ENCODE results near the gene SIL1. TPM values are rescaled to one million over a fixed set of nuclear protein-coding genes. Genes with fewer than 3 reads are reported as not detected.

SIL1 gene
- total RNA-seq, 1 experiment from 2014 or later, result 10.7 TPM

DNA sequence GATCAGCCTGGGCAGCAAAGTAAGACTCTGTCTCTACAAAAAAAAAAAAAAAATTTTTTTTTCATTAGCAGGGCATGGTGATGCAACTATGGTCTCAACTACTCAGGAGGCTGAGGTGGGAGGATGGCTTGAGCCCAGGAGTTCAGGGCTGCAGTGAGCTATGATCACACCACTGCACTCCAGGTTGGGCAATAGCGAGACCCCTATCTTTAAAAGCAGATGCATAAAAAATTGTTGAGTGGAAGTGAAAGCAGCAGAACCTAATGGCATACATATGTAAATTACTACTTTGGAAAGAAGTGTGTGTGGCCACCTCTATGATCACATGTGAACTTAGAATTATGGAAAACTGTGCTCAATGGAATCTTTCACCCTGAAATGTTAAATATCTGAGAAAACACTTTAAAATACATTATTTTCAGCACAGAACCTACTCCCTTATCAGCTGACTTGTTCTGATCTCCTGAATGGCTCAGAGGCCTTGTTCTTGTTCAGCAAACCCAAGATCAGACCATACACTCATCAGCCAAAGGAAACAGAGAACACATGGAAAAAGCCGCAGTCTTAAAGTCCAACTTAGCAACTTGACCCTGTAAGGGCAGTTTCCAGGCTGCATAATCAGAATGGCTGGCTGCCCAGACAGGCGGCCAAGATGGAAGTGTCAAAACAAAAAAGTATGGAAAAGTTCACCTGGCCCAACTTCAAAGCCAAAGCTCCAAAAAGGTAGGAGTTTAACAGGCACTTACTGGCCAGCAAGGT, 56.5 kb downstream of the SIL1 start:
- Mint-ChIP-seq H3K4me1 (peaks cover 6% of the 10 kb centered on the region), H3K9me3 (no peaks in the 10 kb centered on the region), H3K27ac (no peak overlapping the region), H3K27me3 (ENCODE audit: low read depth) (no peaks in the 10 kb centered on the region), H3K36me3 (no peaks in the 10 kb centered on the region), H3K4me3 (no peak overlapping the region)
- no peak for DNase-seq (ENCODE audit: low spot score)
- CTCF ChIA-PET, result interaction anchor here (0.7 kb wide), 1 partner anchor 382 kb away, joined by 3 read pairs; no protein-coding TSS in a partner anchor
- POLR2A ChIA-PET, result no interaction called here
- ATAC-seq, result no peak
- TF ChIP-seq ATF6 (CRISPR knock-in tag; IDR thresholded peaks at IDR 0.05) (no peak), ZNF423 (CRISPR knock-in tag; IDR thresholded peaks at IDR 0.05) (no peak), MYBL2 (CRISPR knock-in tag; IDR thresholded peaks at IDR 0.05) (no peak), AR (CRISPR knock-in tag; IDR thresholded peaks at IDR 0.05) (no peak), PRDM15 (CRISPR knock-in tag; IDR thresholded peaks at IDR 0.05) (no peak)
- TF ChIP-seq, protein P1, sequence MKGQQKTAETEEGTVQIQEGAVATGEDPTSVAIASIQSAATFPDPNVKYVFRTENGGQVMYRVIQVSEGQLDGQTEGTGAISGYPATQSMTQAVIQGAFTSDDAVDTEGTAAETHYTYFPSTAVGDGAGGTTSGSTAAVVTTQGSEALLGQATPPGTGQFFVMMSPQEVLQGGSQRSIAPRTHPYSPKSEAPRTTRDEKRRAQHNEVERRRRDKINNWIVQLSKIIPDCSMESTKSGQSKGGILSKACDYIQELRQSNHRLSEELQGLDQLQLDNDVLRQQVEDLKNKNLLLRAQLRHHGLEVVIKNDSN (CRISPR knock-in tag; IDR thresholded peaks at IDR 0.05), result no peak

DNA sequence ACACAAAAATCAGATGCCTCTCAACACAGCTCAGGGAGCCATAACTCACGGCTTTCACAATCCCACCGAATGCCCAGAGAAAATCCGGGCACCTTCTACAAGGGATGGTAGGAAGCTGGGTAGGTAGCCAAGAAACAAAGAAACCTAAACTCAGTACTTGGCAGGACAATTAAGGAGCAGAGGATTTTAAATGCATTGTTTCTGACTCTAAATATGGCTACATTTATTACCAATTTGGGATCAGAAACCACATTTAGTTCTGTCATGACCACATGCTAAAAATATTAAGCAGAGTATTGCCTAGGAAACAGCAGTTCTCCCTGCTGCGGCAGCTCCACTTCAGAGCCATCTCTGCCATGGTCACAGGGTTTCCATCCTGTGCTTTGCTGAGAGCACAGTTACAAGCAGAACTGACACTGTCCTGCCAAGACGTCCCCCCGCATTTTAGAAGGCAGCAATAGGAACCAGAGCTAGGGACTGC, 57.5 kb downstream of the SIL1 start:
- H3K27me3 Mint-ChIP-seq (ENCODE audit: low read depth), result no peaks in the 10 kb centered on the region
- H3K9me3 Mint-ChIP-seq, result no peaks in the 10 kb centered on the region
- H3K36me3 Mint-ChIP-seq, result no peaks in the 10 kb centered on the region
- DNase-seq (ENCODE audit: low spot score), result no peak
- no peak overlapping the region for H3K27ac Mint-ChIP-seq
- peaks cover 6% of the 10 kb centered on the region for H3K4me1 Mint-ChIP-seq
- no peak for ATAC-seq
- CTCF ChIA-PET, result interaction anchor here (0.7 kb wide), 1 partner anchor 381 kb away, joined by 3 read pairs; no protein-coding TSS in a partner anchor
- H3K4me3 Mint-ChIP-seq, result no peak overlapping the region
- POLR2A ChIA-PET, result no interaction called here
- no peak for TF ChIP-seq ZNF671 (CRISPR knock-in tag; IDR thresholded peaks at IDR 0.05)
- TF ChIP-seq SP1 (CRISPR knock-in tag; conservative IDR thresholded peaks at IDR 0.05), result no peak
- no peak for TF ChIP-seq ELF4 (CRISPR knock-in tag; IDR thresholded peaks at IDR 0.05; ENCODE audit: low read depth)
- no peak for TF ChIP-seq ARID4B (CRISPR knock-in tag; IDR thresholded peaks at IDR 0.05; ENCODE audit: borderline replicate concordance)
- TF ChIP-seq, protein P2, sequence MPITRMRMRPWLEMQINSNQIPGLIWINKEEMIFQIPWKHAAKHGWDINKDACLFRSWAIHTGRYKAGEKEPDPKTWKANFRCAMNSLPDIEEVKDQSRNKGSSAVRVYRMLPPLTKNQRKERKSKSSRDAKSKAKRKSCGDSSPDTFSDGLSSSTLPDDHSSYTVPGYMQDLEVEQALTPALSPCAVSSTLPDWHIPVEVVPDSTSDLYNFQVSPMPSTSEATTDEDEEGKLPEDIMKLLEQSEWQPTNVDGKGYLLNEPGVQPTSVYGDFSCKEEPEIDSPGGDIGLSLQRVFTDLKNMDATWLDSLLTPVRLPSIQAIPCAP (CRISPR knock-in tag; IDR thresholded peaks at IDR 0.05), result no peak
- no peak for TF ChIP-seq ZBTB21 (CRISPR knock-in tag; IDR thresholded peaks at IDR 0.05; ENCODE audit: borderline replicate concordance)
- no peak for TF ChIP-seq EMX1 (CRISPR knock-in tag; IDR thresholded peaks at IDR 0.05)
- no peak for TF ChIP-seq KAT7 (CRISPR knock-in tag; IDR thresholded peaks at IDR 0.05; ENCODE audit: borderline replicate concordance)
- TF ChIP-seq CDX4 (CRISPR knock-in tag; IDR thresholded peaks at IDR 0.05; ENCODE audit: borderline replicate concordance), result no peak
- TF ChIP-seq, protein P3, sequence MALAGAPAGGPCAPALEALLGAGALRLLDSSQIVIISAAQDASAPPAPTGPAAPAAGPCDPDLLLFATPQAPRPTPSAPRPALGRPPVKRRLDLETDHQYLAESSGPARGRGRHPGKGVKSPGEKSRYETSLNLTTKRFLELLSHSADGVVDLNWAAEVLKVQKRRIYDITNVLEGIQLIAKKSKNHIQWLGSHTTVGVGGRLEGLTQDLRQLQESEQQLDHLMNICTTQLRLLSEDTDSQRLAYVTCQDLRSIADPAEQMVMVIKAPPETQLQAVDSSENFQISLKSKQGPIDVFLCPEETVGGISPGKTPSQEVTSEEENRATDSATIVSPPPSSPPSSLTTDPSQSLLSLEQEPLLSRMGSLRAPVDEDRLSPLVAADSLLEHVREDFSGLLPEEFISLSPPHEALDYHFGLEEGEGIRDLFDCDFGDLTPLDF (CRISPR knock-in tag; IDR thresholded peaks at IDR 0.05), result no peak

Measured in WTC11 (cell line).